Colon (tissue), 2 donors: ENCODE measurements around the gene MSL3B.

Experiments used
- FAIRE-seq: peaks from 2 replicates; lab custom pipeline; 2012; peaks lifted over from hg19 to GRCh38; lab: Jason Lieb, UNC
- donor health status: control.
- donor health status: control.

The MSL3B gene

GRCh38 chr2:233816334-233816733 lies 51.9 kb downstream of the MSL3B start:
- FAIRE-seq, result no peak

- no peak for FAIRE-seq
Measured at GRCh38 chr2:233815861-233816260, 52.3 kb downstream of the MSL3B start.
